Trophoblast cell (in vitro differentiated cells and primary cell): Measurements from ENCODE around the gene KCNMB1.

Experiments used
- DNase-seq, 2 donors: peaks; one replicate each; pipeline ENCODE4 v3.0.0-alpha.2; 2016
- H2AFZ ChIP-seq: 2 replicates; pipeline ENCODE4 v1.6.1; 2013; ENCODE audit warnings: low read length, moderate library complexity, mild to moderate bottlenecking; ENCODE audit not compliant: insufficient read depth, poor library complexity
- H2AK5ac ChIP-seq: 2 replicates; pipeline ENCODE4 v1.6.1; 2013; ENCODE audit warnings: mild to moderate bottlenecking, low read length
- H2BK120ac ChIP-seq: 2 replicates; pipeline ENCODE4 v1.6.1; 2013; ENCODE audit warnings: low read length, mild to moderate bottlenecking, moderate library complexity; ENCODE audit not compliant: insufficient read depth, poor library complexity
- H2BK12ac ChIP-seq: 2 replicates; pipeline ENCODE4 v1.6.1; 2013; ENCODE audit warnings: mild to moderate bottlenecking, low read length, moderate library complexity
- H2BK5ac ChIP-seq: 2 replicates; pipeline ENCODE4 v1.6.1; 2013; ENCODE audit warnings: low read length, low read depth, moderate library complexity, mild to moderate bottlenecking; ENCODE audit not compliant: poor library complexity
- H3K14ac ChIP-seq: 2 replicates; pipeline ENCODE4 v1.6.1; 2013; ENCODE audit warnings: mild to moderate bottlenecking, low read length
- H3K18ac ChIP-seq: 2 replicates; pipeline ENCODE4 v1.6.1; 2013; ENCODE audit warnings: mild to moderate bottlenecking, low read length
- H3K23ac ChIP-seq: 2 replicates; pipeline ENCODE4 v1.6.1; 2013; ENCODE audit warnings: low read length
- H3K27ac ChIP-seq: 2 replicates; pipeline ENCODE4 v1.5.1; 2013; ENCODE audit warnings: low read depth, mild to moderate bottlenecking, inconsistent platforms, low read length, moderate library complexity
- H3K27me3 ChIP-seq: 2 replicates; pipeline ENCODE4 v1.6.1; 2013; ENCODE audit warnings: inconsistent platforms, mild to moderate bottlenecking, low read length, moderate library complexity; ENCODE audit not compliant: insufficient read depth
- H3K36me3 ChIP-seq, 2 experiments: 1 replicate in 1 of 2; 2 replicates in 1 of 2; pipeline ENCODE4 v1.6.1; 2013; ENCODE audit warnings: low read length in 2 of 2, mild to moderate bottlenecking in 2 of 2, moderate library complexity in 1 of 2; ENCODE audit not compliant: insufficient read depth in 2 of 2, control insufficient read depth in 1 of 2
- H3K4ac ChIP-seq: 2 replicates; pipeline ENCODE4 v1.6.1; 2013; ENCODE audit warnings: low read depth, mild to moderate bottlenecking, low read length, moderate library complexity
- H3K4me1 ChIP-seq, 2 experiments: 1 replicate in 1 of 2; 2 replicates in 1 of 2; pipeline ENCODE4 v1.6.1; 2013; ENCODE audit warnings: low read length in 2 of 2, mild to moderate bottlenecking in 2 of 2, moderate library complexity in 1 of 2; ENCODE audit not compliant: insufficient read depth in 2 of 2, control insufficient read depth in 1 of 2
- H3K4me2 ChIP-seq: 2 replicates; pipeline ENCODE4 v1.6.1; 2013; ENCODE audit warnings: inconsistent platforms, mild to moderate bottlenecking, low read length, moderate library complexity
- H3K4me3 ChIP-seq: 2 replicates; pipeline ENCODE4 v1.5.1; 2013; ENCODE audit warnings: mild to moderate bottlenecking, low read depth, low read length, inconsistent platforms
- H3K79me1 ChIP-seq: one replicate; pipeline ENCODE4 v1.6.1; 2013; ENCODE audit warnings: low read length
- H3K79me2 ChIP-seq: 2 replicates; pipeline ENCODE4 v1.6.1; 2013; ENCODE audit warnings: low read length, mild to moderate bottlenecking; ENCODE audit not compliant: control insufficient read depth, insufficient read depth, poor library complexity
- H3K9ac ChIP-seq: 2 replicates; pipeline ENCODE4 v1.6.1; 2013; ENCODE audit warnings: mild to moderate bottlenecking, low read length
- H3K9me3 ChIP-seq: 2 replicates; pipeline ENCODE4 v1.6.1; 2013; ENCODE audit warnings: low read depth, mild to moderate bottlenecking, control low read depth, inconsistent platforms, low read length; ENCODE audit not compliant: insufficient read depth
- H4K12ac ChIP-seq: 2 replicates; pipeline ENCODE4 v1.6.1; 2013; ENCODE audit warnings: low read depth, mild to moderate bottlenecking, low read length, moderate library complexity
- H4K8ac ChIP-seq: 2 replicates; pipeline ENCODE4 v1.6.1; 2013; ENCODE audit warnings: low read depth, mild to moderate bottlenecking, low read length, moderate library complexity
- H4K91ac ChIP-seq: one replicate; pipeline ENCODE4 v1.6.1; 2013; ENCODE audit warnings: low read depth, mild to moderate bottlenecking, low read length, moderate library complexity
- WGBS: extraction: QIAGEN DNeasy Blood & Tissue Kit; methylation state at CpG from one replicate; pipeline ENCODE4 v1.1.7; 2013; ENCODE audit warnings: missing lambda C conversion rate; ENCODE audit not compliant: insufficient read length, insufficient coverage; ENCODE audit errors: extremely low coverage; 5-methylcytosine and 5-hydroxymethylcytosine counted together

Gene KCNMB1

DNA sequence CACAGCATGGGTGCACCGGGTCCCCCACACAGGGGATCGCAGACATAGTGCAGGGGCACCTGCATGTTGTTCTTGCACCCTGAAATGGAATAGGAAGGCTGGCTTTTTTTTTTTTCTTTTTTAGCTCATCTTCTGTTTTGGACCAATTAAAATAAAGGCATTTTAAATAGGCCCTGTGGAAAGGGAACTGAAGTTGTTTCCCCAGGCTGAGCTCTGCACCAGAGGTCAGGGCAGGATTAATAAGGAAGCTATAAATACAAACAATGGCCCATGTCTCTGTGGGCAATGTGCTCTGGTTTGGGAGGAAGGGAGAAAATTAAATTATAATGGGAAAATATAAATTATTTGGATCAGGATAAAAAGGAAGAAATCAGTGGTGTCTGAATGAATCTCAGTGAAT is 21.2 kb upstream of the KCNMB1 start:
- H4K8ac ChIP-seq, result no peak overlapping the region
- no peak overlapping the region for H4K91ac ChIP-seq
- H3K14ac ChIP-seq, result no peak overlapping the region
- H2BK120ac ChIP-seq, result no peak overlapping the region
- peaks cover 3% of the 10 kb centered on the region in 2 experiments for H3K4me1 ChIP-seq
- no peak for DNase-seq
- H2BK12ac ChIP-seq, result no peak overlapping the region
- H3K4me2 ChIP-seq, result no peak overlapping the region
- H3K9me3 ChIP-seq, result no peaks in the 10 kb centered on the region
- H3K79me1 ChIP-seq, result no peaks in the 10 kb centered on the region
- no CpG with 5 or more reads among the region's 2 CpGs for WGBS
- H3K18ac ChIP-seq, result no peak overlapping the region
- no peaks in the 10 kb centered on the region for H3K27me3 ChIP-seq
- H3K27ac ChIP-seq, result no peak overlapping the region
- no peak overlapping the region for H2AFZ ChIP-seq
- no peak overlapping the region for H2BK5ac ChIP-seq
- H3K36me3 ChIP-seq, result no peaks in the 10 kb centered on the region
- H3K4ac ChIP-seq, result no peak overlapping the region
- H3K23ac ChIP-seq, result no peak overlapping the region
- H3K9ac ChIP-seq, result no peak overlapping the region
- H4K12ac ChIP-seq, result no peak overlapping the region
- H3K4me3 ChIP-seq, result no peak overlapping the region
- no peak overlapping the region for H2AK5ac ChIP-seq
- H3K79me2 ChIP-seq, result no peaks in the 10 kb centered on the region

DNA sequence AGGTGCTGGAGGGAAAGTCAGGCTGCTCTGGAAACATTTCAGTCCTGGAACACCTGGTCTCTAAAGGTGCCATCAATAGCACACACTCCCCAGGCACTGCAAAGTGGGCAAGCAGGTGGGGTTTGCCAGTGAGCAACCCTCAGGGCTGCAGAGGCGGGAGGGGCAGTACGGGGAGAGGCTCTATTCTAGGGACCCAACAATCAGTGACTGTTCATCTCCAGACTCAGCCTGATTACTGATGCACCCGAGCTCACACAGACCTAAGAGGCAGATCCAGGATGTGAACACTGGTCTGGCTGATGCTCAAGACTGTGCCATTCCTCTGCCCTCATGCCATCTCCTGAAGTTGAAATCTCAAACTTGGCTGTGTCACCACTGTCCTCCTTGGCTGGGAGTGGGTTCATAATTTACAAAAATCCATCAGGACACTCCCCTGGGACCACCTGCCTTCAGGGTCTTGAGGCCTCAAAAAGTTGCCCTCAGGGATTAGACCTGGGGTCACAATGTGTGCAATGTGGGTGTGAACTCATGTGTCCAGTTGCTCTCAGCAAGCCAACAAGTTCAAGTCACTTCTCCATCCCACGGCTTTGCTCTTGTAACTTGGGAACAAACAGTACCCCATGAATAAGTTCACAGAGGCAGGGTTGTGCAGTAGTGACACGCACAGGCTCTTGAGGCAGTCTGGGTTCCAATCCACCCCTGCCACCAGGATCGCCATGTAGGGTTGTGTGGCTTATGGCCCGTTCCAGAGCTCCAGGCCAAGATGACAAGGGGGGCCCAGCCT is 19.9 kb upstream of the KCNMB1 start:
- H3K4me3 ChIP-seq, result no peak overlapping the region
- no peak overlapping the region for H3K4ac ChIP-seq
- no peaks in the 10 kb centered on the region for H3K79me2 ChIP-seq
- H2AFZ ChIP-seq, result no peak overlapping the region
- DNase-seq, result no peak
- no peak overlapping the region for H3K27ac ChIP-seq
- H4K91ac ChIP-seq, result no peak overlapping the region
- no peaks in the 10 kb centered on the region for H3K27me3 ChIP-seq
- no peak overlapping the region for H3K9ac ChIP-seq
- H3K36me3 ChIP-seq, result no peaks in the 10 kb centered on the region
- no peak overlapping the region for H3K23ac ChIP-seq
- H3K9me3 ChIP-seq, result peaks cover 2% of the 10 kb centered on the region
- no peak overlapping the region for H2BK120ac ChIP-seq
- H3K18ac ChIP-seq, result no peak overlapping the region
- no CpG with 5 or more reads among the region's 7 CpGs for WGBS
- no peaks in the 10 kb centered on the region for H3K79me1 ChIP-seq
- H3K4me2 ChIP-seq, result no peak overlapping the region
- H2BK5ac ChIP-seq, result no peak overlapping the region
- H4K8ac ChIP-seq, result no peak overlapping the region
- no peak overlapping the region for H2AK5ac ChIP-seq
- H4K12ac ChIP-seq, result no peak overlapping the region
- no peak overlapping the region for H3K14ac ChIP-seq
- no peak overlapping the region for H2BK12ac ChIP-seq
- peaks cover 3% of the 10 kb centered on the region in 2 experiments for H3K4me1 ChIP-seq

DNA sequence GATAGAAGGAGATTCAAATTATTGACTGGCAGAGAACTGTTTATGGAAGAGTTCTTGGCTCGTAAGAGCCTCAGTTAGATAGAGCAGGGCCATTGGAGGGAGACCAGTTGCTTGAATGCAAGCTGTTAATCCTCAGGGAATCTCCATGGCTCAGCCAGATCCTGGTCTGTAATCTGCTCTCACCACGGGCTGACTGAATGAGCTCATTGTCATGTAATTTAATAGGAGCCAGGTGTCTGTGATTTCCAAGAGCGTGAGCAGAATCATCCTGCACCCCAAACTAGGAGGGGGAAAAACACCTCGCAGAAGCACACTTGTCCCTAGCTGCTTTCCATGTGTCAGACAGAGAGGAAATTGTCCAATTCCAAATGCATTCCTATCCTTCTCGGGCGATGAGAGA is 19.1 kb upstream of the KCNMB1 start:
- Histone ChIP-seq H3K4me3 (no peak overlapping the region), H2BK12ac (no peak overlapping the region), H2AK5ac (no peak overlapping the region), H3K36me3 (no peaks in the 10 kb centered on the region), H3K4ac (no peak overlapping the region), H2BK5ac (no peak overlapping the region), H3K27ac (no peak overlapping the region), H3K23ac (no peak overlapping the region), H3K4me2 (no peak overlapping the region), H4K91ac (no peak overlapping the region), H3K79me2 (no peaks in the 10 kb centered on the region), H3K27me3 (no peaks in the 10 kb centered on the region), H3K9ac (no peak overlapping the region), H3K79me1 (no peaks in the 10 kb centered on the region), H2AFZ (no peak overlapping the region), H3K14ac (no peak overlapping the region), H3K9me3 (peaks cover 2% of the 10 kb centered on the region), H3K4me1 (peaks cover 0 to 3% of the 10 kb centered on the region in 2 experiments), H3K18ac (no peak overlapping the region), H2BK120ac (no peak overlapping the region), H4K8ac (no peak overlapping the region), H4K12ac (no peak overlapping the region)
- WGBS, result no CpG with 5 or more reads among the region's 6 CpGs
- no peak for DNase-seq

- Histone ChIP-seq H4K91ac (no peak overlapping the region), H3K36me3 (no peaks in the 10 kb centered on the region), H3K4me1 (peaks cover 0 to 3% of the 10 kb centered on the region in 2 experiments), H2BK5ac (no peak overlapping the region), H4K12ac (no peak overlapping the region), H2BK120ac (no peak overlapping the region), H3K27me3 (no peaks in the 10 kb centered on the region), H2BK12ac (no peak overlapping the region), H3K4me2 (no peak overlapping the region), H3K4ac (no peak overlapping the region), H3K79me2 (no peaks in the 10 kb centered on the region), H3K23ac (no peak overlapping the region), H3K4me3 (no peak overlapping the region), H3K18ac (no peak overlapping the region), H3K14ac (no peak overlapping the region), H2AFZ (no peak overlapping the region), H3K27ac (no peak overlapping the region), H4K8ac (no peak overlapping the region), H3K9me3 (peaks cover 2% of the 10 kb centered on the region), H3K9ac (no peak overlapping the region), H3K79me1 (no peaks in the 10 kb centered on the region), H2AK5ac (no peak overlapping the region)
- no peak for DNase-seq
- WGBS, result no CpG with 5 or more reads among the region's 6 CpGs
Observed at GRCh38 chr5:170407062-170407461, 17.9 kb upstream of the KCNMB1 start.
